ENCODE data around the gene TRAPPC14. TPM values are rescaled to one million over a fixed set of nuclear protein-coding genes. Genes with fewer than 3 reads are reported as not detected.
A peak's percentile ranks its signal among the peaks of the same experiment; 100 is the strongest.

TRAPPC14 gene
- total and polyA plus RNA-seq, 2 of the 13 experiments (the other 11 are each of a cell fraction or from before 2014, with no cell fraction given) = 4.7 to 9.6 TPM

GRCh38 chr7:100148559-100149328, 9.8 kb downstream of the TRAPPC14 start, which contains the start of gene LAMTOR4 (continued):
- TF ChIP-seq ZSCAN9 (CRISPR knock-in tag; IDR thresholded peaks at IDR 0.05; ENCODE audit: borderline replicate concordance) = 0 out of 2 replicates have a peak, but pooled peaks have one; percentile 40
- TF ChIP-seq TERF1 (CRISPR knock-in tag; IDR thresholded peaks at IDR 0.05) = no peak
- 0 out of 2 replicates have a peak, but pooled peaks have one; percentile 9 for TF ChIP-seq ZBTB44 (CRISPR knock-in tag; IDR thresholded peaks at IDR 0.05)
- TF ChIP-seq ZNF317 (CRISPR knock-in tag; IDR thresholded peaks at IDR 0.05) = no peak
- no peak for TF ChIP-seq ZNF674 (CRISPR knock-in tag; IDR thresholded peaks at IDR 0.05; ENCODE audit: low read depth)
- TF ChIP-seq POLR2AphosphoS5 (IDR thresholded peaks at IDR 0.05; ENCODE audit: low read depth, low read length) = peak; percentile 83
- TF ChIP-seq HDAC2 (CRISPR knock-in tag; IDR thresholded peaks at IDR 0.05) = peak; percentile 56; the same call in 1 of the 2 replicates
- TF ChIP-seq ZNF749 (CRISPR knock-in tag; IDR thresholded peaks at IDR 0.05; ENCODE audit: borderline replicate concordance) = no peak
- TF ChIP-seq BORCS8-MEF2B (CRISPR knock-in tag; IDR thresholded peaks at IDR 0.05) = no peak
- peak; percentile 97 for TF ChIP-seq NFYC (CRISPR knock-in tag; IDR thresholded peaks at IDR 0.05)
- no peak for TF ChIP-seq ZKSCAN1 (IDR thresholded peaks at IDR 0.05; ENCODE audit: low read length)
- no peak; the same call in 1 of the 2 replicates for TF ChIP-seq HDAC1 (CRISPR knock-in tag; IDR thresholded peaks at IDR 0.05)
- no peak for TF ChIP-seq ZNF343 (CRISPR knock-in tag; IDR thresholded peaks at IDR 0.05)
- peak; percentile 76 for TF ChIP-seq KLF11 (CRISPR knock-in tag; IDR thresholded peaks at IDR 0.05)
- TF ChIP-seq ZNF407 (CRISPR knock-in tag; IDR thresholded peaks at IDR 0.05; ENCODE audit: not compliant biosample characterization) = peak; percentile 81
- peak; percentile 80 for TF ChIP-seq AGO1 (IDR thresholded peaks at IDR 0.05; ENCODE audit: low read depth, low read length, poor library complexity, severe bottlenecking)
- no peak for TF ChIP-seq SRF (IDR thresholded peaks at IDR 0.05; ENCODE audit: low read depth, low read length)
- no peak for TF ChIP-seq CBX1 (IDR thresholded peaks at IDR 0.05; ENCODE audit: low read depth)
- TF ChIP-seq DRAP1 (CRISPR knock-in tag; IDR thresholded peaks at IDR 0.05) = peak; percentile 99

Measured in HepG2 (cell line).